ENCODE results near the gene CFAP251. TPM values are rescaled to one million over a fixed set of nuclear protein-coding genes. Genes with fewer than 3 reads are reported as not detected.

The CFAP251 gene
- total and polyA plus RNA-seq, 10 of the 15 experiments (the other 5 are each of a cell fraction or from before 2014, with no cell fraction given), result 0.10 to 0.97 (median 0.64) TPM

GRCh38 chr12:122030424-122031035 lies 112.1 kb downstream of the CFAP251 start:
- Histone ChIP-seq H3K4me3 (no peak overlapping the region), H3K36me3 (ENCODE audit: control insufficient read depth in 2 of 2, insufficient read depth in 2 of 2, low read length in 1 of 2) (no peaks in the 10 kb centered on the region; a peak in 1 of 4 replicates), H3K79me2 (ENCODE audit: control insufficient read depth, insufficient read depth, low read length) (no peaks in the 10 kb centered on the region), H3K4me1 (ENCODE audit: control insufficient read depth, insufficient read depth, low read length) (peaks cover 33% of the 10 kb centered on the region), H2AFZ (ENCODE audit: control insufficient read depth, low read depth, low read length) (no peak overlapping the region), H3K27me3 (replicated peaks in 1 of 2; ENCODE audit: control insufficient read depth in 2 of 2, insufficient read depth in 2 of 2, low read length in 1 of 2) (0 out of 4 replicates have a peak, but pooled peaks cover 0 to 3% of the 10 kb centered on the region in 2 experiments), H3K27ac (ENCODE audit: control insufficient read depth, insufficient read depth) (no peak overlapping the region), H3K4me2 (ENCODE audit: control insufficient read depth, insufficient read depth) (peak overlapping the region; percentile 87; the same call in 1 of the 2 replicates), H3K9ac (ENCODE audit: control insufficient read depth, insufficient read depth, low read length) (no peak overlapping the region), H3K9me3 (replicated peaks; ENCODE audit: control insufficient read depth, insufficient read depth, low read length) (no peaks in the 10 kb centered on the region), H4K20me1 (ENCODE audit: control insufficient read depth, insufficient read depth) (no peaks in the 10 kb centered on the region; the same call in 1 of the 2 replicates)
- POLR2A ChIA-PET, result no interaction called here
- no peak; the same call in 2 of the 3 replicates for ATAC-seq
- in situ Hi-C loops (cut with MboI), result no loop called here
- intact Hi-C loops (cut with micrococcal nuclease; ENCODE audit: unreplicated experiment), result no loop called here
- RAD21 ChIA-PET (ENCODE audit: unreplicated experiment), result no interaction called here
- TF ChIP-seq CHD4 (IDR thresholded peaks at IDR 0.05) (no peak), USF2 (IDR thresholded peaks at IDR 0.05; ENCODE audit: borderline replicate concordance, low read depth, low read length) (no peak), MEF2A (IDR thresholded peaks at IDR 0.05; ENCODE audit: insufficient read depth, low read depth, low read length) (no peak), MLLT1 (IDR thresholded peaks at IDR 0.05) (no peak), MYC (IDR thresholded peaks at IDR 0.05; ENCODE audit: insufficient read depth, insufficient read length, insufficient replicate concordance, low read length, severe bottlenecking) (no peak), NFYB (IDR thresholded peaks at IDR 0.05; ENCODE audit: insufficient read depth, low read depth, low read length) (no peak), CBX3 (IDR thresholded peaks at IDR 0.05; ENCODE audit: borderline replicate concordance, low read depth) (no peak), BHLHE40 (IDR thresholded peaks at IDR 0.05; ENCODE audit: borderline replicate concordance in 1 of 2, low read depth in 2 of 2, low read length in 1 of 2) (no peak), BRCA1 (IDR thresholded peaks at IDR 0.05; ENCODE audit: low read depth, low read length) (no peak), ZNF622 (IDR thresholded peaks at IDR 0.05) (no peak)
- SMC1A ChIA-PET (ENCODE audit: uncharacterized antibody, unreplicated experiment), result no interaction called here
- WGBS (ENCODE audit: insufficient coverage, insufficient replicate concordance, low lambda C conversion rate, missing lambda C conversion rate), result 53% methylated on average over 13 of the region's 13 CpGs
- CTCF ChIA-PET, result interaction anchor here (1.2 to 1.3 kb wide), 3 partner anchors 46 to 325 kb away, joined by 3 to 4 read pairs (median 3); no protein-coding TSS in a partner anchor
- no TSS peak for BruUV-seq (replicated peaks)
- no peak for FAIRE-seq
- DNase-seq (ENCODE audit: low read depth, low spot score), result no peak

All from GM12878 (cell line).